Right kidney (tissue), 1 donor: ENCODE data around the gene ATP6V0C.
"Not testable (repeated sequence)": the region's sequence is repeated elsewhere in the genome, so short reads cannot be mapped to it uniquely, and the experiment has no call there.

Source experiments
- DNase-seq: peaks from one replicate; pipeline ENCODE4 v3.0.0-alpha.2; 2016

Gene ATP6V0C

DNA sequence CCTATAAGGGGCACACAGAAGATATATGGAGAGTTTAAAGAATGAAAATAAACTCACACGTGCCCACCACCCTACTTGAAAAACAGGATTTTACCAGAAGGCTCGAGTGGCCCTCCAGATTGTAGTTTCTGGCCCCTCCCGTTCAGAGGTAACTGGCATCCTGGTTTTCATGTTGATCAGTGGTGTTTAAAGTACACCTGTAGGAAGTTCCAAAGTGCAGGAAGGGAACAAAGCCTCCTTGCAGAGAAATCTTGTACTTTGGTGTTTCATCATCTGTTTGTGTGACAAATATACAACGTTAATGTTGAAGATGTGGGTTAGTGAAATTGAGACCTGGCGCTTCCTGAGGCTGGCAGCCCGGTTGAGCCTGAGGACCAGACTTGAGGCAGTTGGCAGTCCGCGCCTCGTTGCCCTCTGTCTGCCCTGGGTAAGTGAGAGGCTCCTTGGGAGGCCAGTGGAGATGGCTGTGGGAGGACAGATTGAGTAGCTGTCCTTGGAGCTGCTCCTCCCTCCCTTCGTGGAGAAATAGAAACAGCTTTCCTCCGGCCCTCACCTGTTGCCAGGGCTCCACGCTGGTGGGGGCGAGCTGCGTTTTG lies 36.6 kb downstream of the ATP6V0C start:
- not testable (repeated sequence) for DNase-seq

DNA sequence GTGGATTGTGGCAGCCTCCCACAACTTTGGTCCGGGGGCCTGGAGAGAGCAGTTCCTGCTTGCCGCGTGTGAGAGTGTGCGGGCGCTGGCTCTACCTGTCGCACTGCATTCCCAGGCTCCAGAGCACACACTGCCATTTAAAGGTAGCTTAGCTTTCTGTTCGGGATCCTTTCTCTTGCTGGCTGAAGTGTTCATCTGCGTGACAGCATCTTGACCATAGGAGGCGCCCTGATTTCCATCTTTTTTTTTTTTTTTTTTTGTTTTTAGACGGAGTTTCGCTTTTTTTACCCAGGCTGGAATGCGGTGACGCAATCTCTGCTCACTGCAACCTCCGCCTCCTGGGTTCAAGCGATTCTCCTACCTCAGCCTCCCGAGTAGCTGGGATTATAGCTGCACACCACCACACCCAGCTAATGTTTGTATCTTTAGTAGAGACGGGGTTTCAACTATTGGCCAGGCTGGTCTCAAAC lies 37.7 kb downstream of the ATP6V0C start:
- DNase-seq, result not testable (repeated sequence)

DNA sequence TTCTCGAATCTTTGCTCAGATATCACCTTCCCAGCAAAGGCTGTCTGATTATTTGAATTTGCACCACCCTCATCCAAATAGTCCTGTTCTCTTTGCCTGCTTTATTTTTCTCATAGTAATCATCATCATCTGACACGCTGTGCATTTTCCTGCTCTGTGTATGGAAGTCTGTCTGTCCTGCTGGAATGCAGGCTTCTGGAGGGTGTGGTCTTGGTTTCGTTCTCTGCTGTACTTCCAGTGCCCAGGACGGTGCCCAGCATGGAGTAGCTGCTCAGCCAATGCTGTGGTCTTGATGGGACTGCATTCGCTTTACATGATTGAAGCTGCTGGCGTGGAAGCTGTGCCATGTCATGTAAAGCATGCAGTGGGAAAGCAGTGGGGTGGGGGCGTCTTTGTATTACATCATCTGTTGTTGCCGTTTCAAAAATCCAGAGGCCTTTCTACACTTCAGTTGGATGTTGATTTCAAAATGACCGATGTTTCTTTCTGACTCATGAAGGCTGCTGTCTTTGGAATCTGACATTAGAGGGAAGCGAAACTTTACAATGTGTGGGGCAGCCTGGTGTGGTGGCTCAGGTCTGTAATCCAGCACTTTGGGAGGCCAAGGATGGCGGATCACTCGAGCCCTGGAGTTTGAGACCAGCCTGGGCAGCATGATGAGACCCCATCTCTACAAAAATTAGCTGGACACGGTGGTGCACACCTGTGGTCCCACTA lies 41.1 kb downstream of the ATP6V0C start:
- not testable (repeated sequence) for DNase-seq

DNA sequence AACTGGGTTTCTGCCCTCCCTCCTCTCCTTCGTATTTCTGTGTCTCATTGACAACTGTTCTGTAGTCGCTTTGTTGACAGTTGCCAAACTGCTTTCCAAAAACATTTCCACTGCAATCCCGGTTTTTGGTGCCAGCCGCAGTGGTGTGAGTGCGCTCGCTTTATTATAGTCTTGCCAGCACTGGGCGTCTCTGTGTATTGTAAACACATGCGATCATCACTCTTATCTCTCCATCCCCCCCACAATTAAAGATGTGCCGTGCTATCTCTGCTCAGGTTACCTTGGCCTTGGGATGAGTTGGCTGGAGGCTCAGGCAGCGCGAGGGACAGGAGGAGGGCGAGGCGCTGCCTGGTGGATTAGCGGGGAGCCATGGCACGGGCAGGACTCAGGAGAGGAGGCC lies 43.4 kb downstream of the ATP6V0C start:
- DNase-seq, result not testable (repeated sequence)

DNA sequence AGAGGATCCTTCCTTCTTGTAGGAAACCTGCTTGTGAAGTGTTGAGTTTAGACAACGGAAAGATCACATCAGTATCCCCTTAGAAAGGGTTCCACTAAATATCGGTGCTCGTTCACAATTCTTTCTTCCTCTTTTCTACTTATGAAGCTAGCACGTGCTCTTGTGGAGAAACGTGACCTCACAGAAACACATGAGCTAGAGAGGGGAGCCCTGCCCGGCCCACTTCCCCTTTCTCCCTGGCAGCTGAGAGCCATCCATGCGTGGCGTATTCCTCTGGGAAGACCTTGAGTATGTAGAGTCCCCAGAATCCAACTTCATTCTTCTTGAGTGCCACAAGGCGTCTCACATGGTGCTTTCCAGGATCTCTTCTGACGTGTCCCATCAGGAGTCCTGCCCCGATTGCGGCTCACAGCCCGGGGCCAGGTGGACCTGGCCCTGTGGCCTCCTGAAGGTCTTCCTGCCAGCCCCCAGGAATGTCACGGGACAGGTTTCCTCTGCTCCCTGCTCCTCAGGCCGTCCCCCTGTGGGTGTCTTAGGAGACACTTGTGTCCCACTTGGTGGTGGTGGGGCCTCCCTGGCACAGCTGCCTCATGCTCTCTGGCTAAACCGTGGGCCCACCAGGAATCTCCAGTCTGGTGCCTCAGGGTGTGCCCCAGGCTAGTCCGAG lies 46.5 kb downstream of the ATP6V0C start:
- not testable (repeated sequence) for DNase-seq

DNA sequence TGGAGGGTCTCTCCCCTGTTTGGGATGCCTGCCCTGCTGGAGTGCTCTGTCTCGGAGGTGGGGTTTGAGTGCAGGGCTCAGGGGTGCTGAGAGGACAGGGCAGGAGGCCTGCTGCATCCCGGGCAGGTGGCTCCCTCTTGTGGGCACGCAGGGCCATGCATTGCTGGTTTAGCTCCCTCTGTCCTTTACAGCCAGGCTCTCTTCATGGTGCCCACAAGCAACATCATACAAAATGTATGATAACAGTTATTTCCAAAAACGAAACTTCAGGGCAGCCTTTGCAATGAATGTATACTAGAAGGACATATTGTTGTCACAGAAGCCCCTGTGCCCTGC lies 47.0 kb downstream of the ATP6V0C start:
- not testable (repeated sequence) for DNase-seq

DNA sequence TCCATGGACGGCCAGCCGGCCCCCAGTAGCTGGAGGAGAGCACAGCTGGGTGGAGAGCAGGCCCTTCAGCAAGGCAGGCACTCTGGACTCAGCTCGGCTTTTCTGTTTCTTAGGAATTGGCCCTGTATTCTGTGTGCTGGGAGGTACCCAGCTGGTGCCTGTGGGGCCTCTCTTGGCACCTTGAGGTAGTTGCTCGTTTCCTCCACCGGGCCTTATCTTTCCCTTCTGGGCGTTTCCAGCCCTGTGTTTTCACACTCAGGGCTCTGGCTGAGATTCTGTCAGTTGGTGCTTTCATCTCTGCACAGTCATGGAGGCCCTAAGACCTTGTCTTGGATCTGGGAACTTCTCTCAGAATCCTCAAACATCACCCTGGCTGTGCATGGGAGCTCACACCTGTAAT lies 53.8 kb downstream of the ATP6V0C start:
- not testable (repeated sequence) for DNase-seq

DNA sequence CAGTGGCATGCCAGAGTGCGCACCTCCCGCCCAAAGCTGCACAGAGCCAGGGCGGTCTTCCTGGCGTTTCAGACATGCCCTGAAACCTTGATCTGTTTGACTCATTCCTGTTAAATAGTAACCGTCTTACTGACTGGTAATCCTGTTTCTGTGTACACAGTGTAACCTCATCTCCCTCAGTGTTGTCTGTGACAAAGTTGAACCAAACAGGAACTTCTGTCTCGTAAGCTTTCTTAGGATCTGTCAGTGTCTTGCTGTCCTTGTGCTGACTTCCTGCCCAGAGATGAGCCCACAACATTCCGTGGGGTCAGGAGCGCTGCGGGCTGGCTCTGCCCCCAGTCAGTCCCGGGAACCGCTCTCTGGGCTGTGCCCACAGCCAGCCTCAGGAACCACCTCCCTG lies 54.8 kb downstream of the ATP6V0C start:
- not testable (repeated sequence) for DNase-seq
